Colonic mucosa (tissue), 4 donors: ENCODE results near the gene TANC1. TPM values are rescaled to one million over a fixed set of nuclear protein-coding genes. Genes with fewer than 3 reads are reported as not detected.

Experiments used
- DNase-seq: peaks from one replicate; pipeline ENCODE4 v3.0.0-alpha.2; 2020
- H3K27ac ChIP-seq: fragments of 200-600 bp; one replicate; pipeline ENCODE4 v1.8.0; 2021
- H3K27me3 ChIP-seq: fragments of 200-600 bp; one replicate; pipeline ENCODE4 v1.8.0; 2021
- H3K36me3 ChIP-seq: fragments of 200-600 bp; one replicate; pipeline ENCODE4 v1.8.0; 2021
- H3K4me1 ChIP-seq: fragments of 200-600 bp; one replicate; pipeline ENCODE4 v1.8.0; 2021; ENCODE audit warnings: mild to moderate bottlenecking
- H3K4me3 ChIP-seq: fragments of 200-600 bp; one replicate; pipeline ENCODE4 v1.8.0; 2021
- H3K9ac ChIP-seq, 2 donors: one replicate each; pipeline ENCODE4 v1.7.0; 2013; ENCODE audit warnings: control low read depth in 2 of 2, low read depth in 2 of 2, low read length in 2 of 2
- H3K9me3 ChIP-seq: fragments of 200-600 bp; one replicate; pipeline ENCODE4 v1.8.0; 2021
- intact Hi-C: fragments of 100-400 bp; cut with DNase I; formaldehyde crosslinking; loops from one replicate; pipeline ENCODE4 v1.14.1; 2022
- total RNA-seq, 2 donors: library from RNA; stranded (reverse); fragmentation: NEBNext Ultra II Directional in 1 of 2; extraction: Animal tissue kit (Norgen Biotek cat#: 25700) in 1 of 2; gene quantifications; one replicate each; pipeline ENCODE4 v1.2.1, GENCODE V29; 2021
- TF ChIP-seq, protein P1 (sequence below): fragments of 200-600 bp; IDR thresholded peaks from one replicate; pipeline ENCODE4 v1.8.0; 2022; ENCODE audit warnings: antibody characterized with exemption, mild to moderate bottlenecking
- donor health status: healthy.
- donor health status: DM: no; HTN: no; CAD: no.
- donor health status: DM: no; HTN: no; CAD: no.

TANC1 gene
- total RNA-seq, 2 donors from 2014 or later = 28.3 to 32.7 TPM

- H3K4me3 ChIP-seq = no peak overlapping the region
- no peaks in the 10 kb centered on the region for H3K4me1 ChIP-seq
- no peaks in the 10 kb centered on the region for H3K36me3 ChIP-seq
- DNase-seq = no peak
- no peak overlapping the region for H3K27ac ChIP-seq
- intact Hi-C loops = no loop called here
- TF ChIP-seq, protein P1, sequence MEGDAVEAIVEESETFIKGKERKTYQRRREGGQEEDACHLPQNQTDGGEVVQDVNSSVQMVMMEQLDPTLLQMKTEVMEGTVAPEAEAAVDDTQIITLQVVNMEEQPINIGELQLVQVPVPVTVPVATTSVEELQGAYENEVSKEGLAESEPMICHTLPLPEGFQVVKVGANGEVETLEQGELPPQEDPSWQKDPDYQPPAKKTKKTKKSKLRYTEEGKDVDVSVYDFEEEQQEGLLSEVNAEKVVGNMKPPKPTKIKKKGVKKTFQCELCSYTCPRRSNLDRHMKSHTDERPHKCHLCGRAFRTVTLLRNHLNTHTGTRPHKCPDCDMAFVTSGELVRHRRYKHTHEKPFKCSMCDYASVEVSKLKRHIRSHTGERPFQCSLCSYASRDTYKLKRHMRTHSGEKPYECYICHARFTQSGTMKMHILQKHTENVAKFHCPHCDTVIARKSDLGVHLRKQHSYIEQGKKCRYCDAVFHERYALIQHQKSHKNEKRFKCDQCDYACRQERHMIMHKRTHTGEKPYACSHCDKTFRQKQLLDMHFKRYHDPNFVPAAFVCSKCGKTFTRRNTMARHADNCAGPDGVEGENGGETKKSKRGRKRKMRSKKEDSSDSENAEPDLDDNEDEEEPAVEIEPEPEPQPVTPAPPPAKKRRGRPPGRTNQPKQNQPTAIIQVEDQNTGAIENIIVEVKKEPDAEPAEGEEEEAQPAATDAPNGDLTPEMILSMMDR = no peak
- no peaks in the 10 kb centered on the region for H3K27me3 ChIP-seq
- no peak overlapping the region for H3K9ac ChIP-seq
- no peaks in the 10 kb centered on the region for H3K9me3 ChIP-seq
These were observed 283.1 kb downstream of the TANC1 start for GRCh38 chr2:159251296-159252173.

DNA sequence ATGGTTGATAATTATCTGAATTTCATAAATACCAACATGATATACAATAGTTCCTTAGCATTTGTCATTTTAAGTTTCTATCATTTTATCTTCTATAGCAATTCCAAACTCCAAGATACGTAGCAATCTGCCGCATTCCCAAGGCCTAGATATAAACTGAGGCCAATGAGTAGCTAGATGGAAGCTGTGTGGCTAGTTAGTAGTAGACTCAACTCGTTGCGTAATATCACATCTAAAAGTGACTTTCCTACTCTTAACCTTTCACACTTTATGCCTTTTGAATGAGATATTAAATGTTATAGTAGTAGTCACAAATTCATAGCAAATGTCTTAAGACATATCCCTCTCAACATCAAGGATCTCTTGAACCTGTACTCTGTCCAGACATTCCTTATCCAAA lies 284.5 kb downstream of the TANC1 start:
- no peaks in the 10 kb centered on the region for H3K4me1 ChIP-seq
- TF ChIP-seq, protein P1 = no peak
- no peaks in the 10 kb centered on the region for H3K27me3 ChIP-seq
- intact Hi-C loops = no loop called here
- H3K4me3 ChIP-seq = no peak overlapping the region
- no peak for DNase-seq
- no peaks in the 10 kb centered on the region for H3K9me3 ChIP-seq
- no peaks in the 10 kb centered on the region for H3K36me3 ChIP-seq
- H3K27ac ChIP-seq = no peak overlapping the region
- no peak overlapping the region for H3K9ac ChIP-seq

DNA sequence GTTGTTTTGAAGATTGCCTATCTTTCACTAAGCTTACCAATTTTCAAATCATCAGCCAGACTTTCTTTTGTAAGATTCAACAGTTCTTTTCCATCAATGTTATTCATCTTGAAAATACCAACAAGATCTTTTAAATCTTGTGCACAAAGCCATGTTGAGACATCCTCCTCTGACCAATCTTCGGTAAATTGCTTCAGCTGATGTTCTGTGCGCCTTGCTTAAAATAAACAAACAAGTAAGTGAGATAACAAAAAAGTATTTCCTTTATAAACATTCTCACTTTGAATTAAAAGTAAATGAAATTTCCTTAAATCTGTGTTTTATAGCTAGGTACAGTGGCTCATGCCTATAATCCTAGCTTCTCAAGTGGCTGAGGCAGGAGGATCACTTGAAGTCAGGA lies 287.7 kb downstream of the TANC1 start:
- Histone ChIP-seq H3K9ac (no peak overlapping the region), H3K4me3 (no peak overlapping the region), H3K36me3 (no peaks in the 10 kb centered on the region), H3K4me1 (no peaks in the 10 kb centered on the region), H3K9me3 (no peaks in the 10 kb centered on the region), H3K27me3 (no peaks in the 10 kb centered on the region), H3K27ac (no peak overlapping the region)
- TF ChIP-seq, protein P1 = no peak
- intact Hi-C loops = no loop called here
- DNase-seq = no peak

GRCh38 chr2:159262226-159262625 lies 293.8 kb downstream of the TANC1 start:
- Histone ChIP-seq H3K36me3 (no peaks in the 10 kb centered on the region), H3K9ac (no peak overlapping the region), H3K27ac (no peak overlapping the region), H3K4me3 (no peak overlapping the region), H3K4me1 (no peaks in the 10 kb centered on the region), H3K9me3 (no peaks in the 10 kb centered on the region), H3K27me3 (no peaks in the 10 kb centered on the region)
- TF ChIP-seq, protein P1 = no peak
- intact Hi-C loops = no loop called here
- DNase-seq = no peak

DNA sequence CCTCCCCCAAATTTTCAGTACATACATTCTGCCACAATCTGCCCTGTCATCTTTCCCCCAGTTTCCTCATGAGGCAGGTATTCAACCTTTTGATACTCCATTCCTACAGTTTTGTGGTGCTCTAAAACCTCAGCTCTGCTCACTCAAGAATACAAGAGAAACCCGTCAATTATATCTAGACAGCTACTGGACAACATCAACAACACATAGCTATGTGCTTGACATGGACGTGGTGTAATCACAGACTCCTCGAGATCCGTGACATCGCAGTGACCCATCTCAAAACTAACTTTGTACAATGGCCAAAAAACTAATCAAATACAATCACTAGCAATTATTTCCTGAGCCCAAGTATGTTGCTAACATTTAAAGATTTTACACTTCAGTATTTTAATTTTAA lies 294.5 kb downstream of the TANC1 start:
- H3K9me3 ChIP-seq = no peaks in the 10 kb centered on the region
- no peaks in the 10 kb centered on the region for H3K4me1 ChIP-seq
- H3K9ac ChIP-seq = no peak overlapping the region
- intact Hi-C loops = no loop called here
- no peak overlapping the region for H3K4me3 ChIP-seq
- no peak for DNase-seq
- TF ChIP-seq, protein P1 = no peak
- no peak overlapping the region for H3K27ac ChIP-seq
- H3K36me3 ChIP-seq = no peaks in the 10 kb centered on the region
- no peaks in the 10 kb centered on the region for H3K27me3 ChIP-seq
